Hindlimb muscle (tissue), 1 donor: Measurements from ENCODE around the gene LYRM4. TPM values are rescaled to one million over a fixed set of nuclear protein-coding genes. Genes with fewer than 3 reads are reported as not detected.

ENCODE experiments used
- DNase-seq: peaks from one replicate; pipeline ENCODE4 v3.0.0-alpha.2; 2013
- polyA plus RNA-seq: library from polyadenylated mRNA; unstranded; fragments of 120-200 nt; gene quantifications from one replicate; pipeline ENCODE4 v1.2.1, GENCODE V29; 2013; ENCODE audit not compliant: insufficient read length

The LYRM4 gene
- polyA plus RNA-seq, 1 donor, result 20.5 TPM

DNA sequence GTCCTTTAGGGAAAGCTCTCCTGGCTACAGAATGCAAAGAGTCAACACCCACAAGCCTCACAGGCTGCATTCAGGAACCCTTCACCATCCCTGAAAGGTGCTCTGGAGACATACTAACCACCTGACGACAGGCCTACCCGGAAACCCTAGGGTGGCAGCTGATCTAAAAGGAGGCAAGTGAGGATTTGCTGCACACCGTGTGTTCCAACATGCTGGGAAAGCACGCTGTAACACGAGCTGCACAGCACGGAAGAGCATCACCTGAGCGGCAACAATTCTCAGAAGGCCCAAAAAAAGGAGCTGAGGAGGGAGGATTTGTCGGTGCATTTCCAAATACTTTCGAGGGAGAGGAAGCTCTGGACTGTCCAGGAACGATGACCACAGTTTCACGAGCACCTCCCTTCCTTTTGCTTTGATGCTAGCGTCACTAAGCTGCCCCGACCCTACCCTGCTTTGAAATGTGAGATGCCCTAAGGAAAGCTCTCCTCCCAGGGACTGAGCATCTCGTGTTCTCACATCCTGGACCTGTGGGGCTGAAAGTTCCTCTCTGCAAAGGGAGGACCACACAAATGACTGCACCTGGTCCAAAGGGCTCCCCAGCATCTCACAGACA lies 88.6 kb downstream of the LYRM4 start:
- no peak for DNase-seq

DNA sequence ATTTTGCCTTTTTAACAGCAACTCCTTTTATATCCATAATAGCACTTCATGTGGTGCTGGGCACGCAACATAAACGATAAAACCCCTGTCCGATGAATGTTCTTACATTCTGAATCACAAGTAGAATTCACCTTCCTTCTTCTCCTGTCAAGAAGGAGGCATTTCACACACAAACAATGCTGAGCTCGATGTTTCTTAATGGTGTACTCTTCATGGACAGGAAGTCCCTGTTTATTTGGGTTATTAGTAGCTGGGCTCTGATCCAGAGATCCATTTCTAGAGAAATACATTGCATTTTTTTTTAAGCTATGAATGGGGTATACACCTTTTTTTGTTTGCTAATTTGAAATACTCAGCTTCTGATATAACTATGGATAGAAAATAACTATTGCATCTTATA lies 93.2 kb downstream of the LYRM4 start:
- DNase-seq, result no peak

DNA sequence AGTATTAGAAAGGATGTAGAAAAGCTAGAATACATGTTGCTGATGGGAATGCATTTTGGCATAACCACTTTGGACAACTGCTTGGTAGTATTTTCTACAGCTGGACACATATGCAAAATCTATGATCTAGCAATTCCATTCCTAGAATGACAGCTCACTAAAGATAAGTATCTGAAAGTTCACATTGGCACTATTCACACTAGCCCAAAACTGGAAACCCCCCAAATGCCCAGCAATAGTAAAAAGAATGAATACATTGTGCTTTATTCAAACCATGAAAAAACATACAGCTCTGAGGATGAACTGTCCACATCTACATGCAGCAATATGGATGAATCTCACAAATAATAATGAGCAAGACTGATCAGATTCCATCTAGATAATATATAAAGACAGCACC lies 96.7 kb downstream of the LYRM4 start:
- DNase-seq, result no peak

DNA sequence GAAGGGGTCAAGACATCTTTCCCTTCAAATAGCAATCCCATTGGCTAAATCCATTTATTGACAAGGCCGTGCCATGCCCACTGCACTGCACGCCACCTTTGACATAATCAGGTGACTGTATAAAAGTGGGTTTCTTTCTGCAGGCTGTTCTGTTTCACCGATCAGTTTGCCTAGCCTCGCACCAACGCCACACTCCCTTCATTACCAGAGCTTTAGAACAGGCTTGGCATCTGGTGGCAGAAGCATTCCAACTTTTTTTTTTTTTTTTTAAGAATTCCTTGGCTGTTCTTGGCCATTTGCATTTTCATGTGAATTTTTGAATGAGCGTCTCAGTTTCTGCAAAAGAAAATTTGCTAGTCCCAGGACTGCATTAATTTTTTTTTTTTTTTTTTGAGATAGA lies 97.5 kb downstream of the LYRM4 start:
- no peak for DNase-seq

DNA sequence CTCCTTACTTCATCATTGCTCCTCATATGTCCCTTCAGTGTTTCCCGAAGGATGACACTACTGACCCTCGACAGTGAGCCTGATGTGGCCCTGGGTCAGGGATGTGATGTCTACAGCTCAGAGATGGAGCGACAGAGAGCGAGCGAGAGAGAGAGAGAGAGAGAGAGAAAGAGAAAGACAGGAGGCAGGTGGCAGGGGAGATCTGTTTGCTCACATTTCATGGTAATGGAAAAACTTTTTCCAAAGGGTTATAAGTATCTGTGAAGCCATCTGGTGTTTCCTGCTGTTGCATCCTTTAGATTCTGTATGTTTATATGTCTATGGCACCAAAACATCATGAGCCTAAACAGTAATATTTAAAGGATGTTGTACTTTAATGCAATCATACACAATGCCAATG lies 98.4 kb downstream of the LYRM4 start:
- no peak for DNase-seq

DNA sequence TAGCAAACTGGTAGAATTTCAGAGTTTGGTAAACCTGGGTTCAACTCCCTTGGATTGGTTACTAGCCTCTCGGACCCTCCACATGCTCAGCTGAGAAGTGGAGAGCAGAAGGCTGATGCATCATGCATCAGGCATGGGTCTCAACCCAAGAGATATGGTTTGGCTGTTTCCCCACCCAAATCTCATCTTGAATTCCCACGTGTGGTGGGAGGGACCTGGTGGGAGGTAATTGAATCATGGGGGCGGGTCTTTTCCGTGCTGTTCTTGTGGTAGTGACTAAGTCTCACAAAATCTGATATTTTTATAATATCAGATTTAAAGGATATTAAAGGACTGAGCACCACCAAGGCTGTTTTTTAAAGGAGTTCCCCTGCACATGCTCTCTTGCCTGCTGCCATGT lies 100.5 kb downstream of the LYRM4 start:
- DNase-seq, result no peak

DNA sequence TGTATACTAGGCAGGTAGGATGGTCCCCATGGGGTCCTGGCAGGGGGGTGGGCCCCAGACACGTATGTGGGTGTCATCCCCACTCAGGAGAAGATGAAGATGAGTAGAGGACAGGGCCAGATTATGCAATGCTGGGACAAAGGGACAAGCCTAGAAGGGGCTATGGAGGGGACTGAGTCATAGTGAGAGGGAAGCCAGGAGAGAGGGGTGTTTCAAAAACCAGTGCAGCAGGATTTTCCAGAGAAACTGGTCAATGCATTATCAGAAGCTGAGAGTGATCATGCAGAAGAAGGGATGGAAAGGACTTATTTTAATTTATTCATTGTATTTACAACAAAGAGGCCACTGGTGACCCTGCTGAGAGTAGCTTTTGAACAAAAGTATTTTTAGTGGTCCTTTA lies 101.6 kb downstream of the LYRM4 start:
- DNase-seq, result no peak

DNA sequence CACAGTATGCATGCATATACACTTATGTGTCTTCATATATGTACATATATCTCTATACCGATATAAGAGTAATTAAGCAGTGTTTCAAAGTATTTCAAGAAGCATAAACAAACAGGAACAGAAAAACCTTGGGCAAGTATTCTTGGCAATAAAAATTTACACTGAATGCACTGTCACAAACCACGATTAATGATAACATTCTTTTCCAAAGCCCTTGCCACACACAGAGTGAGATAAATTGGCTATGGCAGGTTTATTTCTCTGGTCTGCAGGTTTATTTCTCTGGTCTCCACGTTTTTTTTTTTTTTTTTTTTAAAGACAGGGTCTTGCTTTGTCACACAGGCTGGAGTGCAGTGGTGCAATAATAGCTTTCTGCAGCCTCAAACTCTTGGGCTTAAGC lies 102.6 kb downstream of the LYRM4 start:
- no peak for DNase-seq

DNA sequence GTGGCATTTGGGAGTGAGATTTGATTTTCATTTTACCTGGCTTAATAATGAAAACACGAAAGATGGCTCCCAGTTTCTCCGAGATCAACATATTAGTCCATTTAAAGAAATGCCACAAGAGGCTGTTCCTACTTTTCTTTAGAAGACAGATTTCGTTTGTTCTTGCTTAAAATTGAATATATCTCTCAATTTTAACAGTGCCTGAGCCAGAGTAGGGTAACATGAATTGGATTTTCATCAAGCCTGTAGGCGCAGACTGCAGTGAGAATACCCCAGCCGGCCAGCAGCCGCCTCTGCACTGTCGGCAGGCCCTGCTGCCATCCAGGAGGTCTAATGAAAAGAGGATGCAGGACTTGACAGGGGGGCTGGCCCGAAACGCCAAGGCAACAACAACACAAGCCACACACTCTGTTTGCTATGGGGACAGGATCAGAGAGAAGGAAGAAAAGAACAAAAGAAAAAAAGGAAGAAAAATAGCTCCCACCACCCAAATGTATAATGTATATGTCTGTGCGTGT lies 103.1 kb downstream of the LYRM4 start:
- no peak for DNase-seq

DNA sequence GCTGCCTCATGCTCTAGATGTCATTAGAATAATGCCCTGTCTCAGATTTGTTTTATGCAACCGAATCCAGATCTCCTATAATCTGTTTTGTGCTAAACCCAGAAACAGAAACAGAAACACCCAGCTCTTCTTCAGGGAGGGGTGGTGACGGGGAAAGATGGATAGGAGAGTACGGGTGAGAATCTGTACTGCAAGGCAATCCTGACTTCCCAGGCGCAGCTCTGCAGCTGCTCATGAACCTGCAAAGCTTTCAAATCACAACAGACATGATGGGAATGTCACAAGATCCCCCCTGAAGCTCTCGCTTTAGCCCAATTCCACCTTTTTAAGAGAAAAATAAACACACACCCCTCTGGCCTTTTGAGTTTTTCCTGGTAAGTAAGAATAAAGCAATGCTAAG lies 104.1 kb downstream of the LYRM4 start:
- no peak for DNase-seq

DNA sequence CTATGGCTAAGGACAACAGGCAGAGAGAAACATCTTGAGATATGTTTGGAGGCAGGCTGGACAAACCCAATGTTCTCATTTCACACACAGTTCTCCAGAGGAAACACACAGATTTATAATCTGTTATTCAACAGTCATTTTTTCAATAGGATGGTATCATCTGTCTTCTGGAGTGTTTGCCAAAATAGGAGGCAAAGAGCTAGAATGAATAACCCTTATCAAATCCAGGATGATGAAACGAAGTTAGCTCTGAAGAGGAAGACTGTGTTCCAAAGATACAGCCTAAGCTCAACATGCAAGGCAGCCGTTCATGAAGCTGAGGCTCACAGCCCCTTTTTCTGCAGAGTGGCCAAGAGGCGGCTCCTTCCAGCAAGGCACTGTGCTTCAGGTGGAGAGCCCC lies 104.8 kb downstream of the LYRM4 start:
- no peak for DNase-seq

DNA sequence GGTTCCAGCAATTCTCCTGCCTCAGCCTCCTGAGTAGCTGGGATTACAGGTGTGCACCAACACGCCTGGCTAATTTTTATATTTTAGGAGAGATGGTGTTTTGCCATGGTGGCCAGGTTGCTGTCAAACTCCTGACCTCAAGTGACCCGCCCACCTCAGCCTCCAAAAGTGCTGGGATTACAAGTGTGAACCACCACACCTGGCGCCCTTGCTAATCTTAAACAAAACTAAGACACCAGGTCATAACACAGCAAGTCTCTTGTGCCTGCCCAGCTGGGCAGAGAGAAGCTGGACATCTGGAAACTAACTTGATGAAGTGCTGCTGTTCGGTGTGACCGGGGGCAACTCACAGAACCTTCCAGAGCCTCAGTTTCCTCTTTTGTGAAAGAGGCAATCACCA lies 107.6 kb downstream of the LYRM4 start:
- DNase-seq, result no peak

DNA sequence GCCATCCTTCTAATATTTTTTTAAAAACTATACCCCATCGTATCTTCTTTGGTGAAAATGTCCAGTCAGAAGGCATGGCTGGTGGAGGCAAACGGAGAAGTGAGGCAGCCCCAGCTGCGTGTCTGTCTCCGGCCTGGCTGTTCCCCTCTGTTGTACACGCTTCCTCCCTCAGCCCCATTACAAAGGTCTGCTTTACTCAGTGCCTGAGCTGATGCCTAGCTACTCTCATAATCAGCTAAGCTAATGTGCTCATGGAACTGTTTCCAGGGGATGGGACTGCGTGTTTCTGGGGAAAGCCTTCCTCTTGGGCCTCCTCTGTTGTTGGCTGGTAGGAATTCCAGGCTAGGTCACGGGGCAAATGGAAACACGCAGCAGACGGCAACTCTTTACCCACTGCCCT lies 108.3 kb downstream of the LYRM4 start:
- no peak for DNase-seq

DNA sequence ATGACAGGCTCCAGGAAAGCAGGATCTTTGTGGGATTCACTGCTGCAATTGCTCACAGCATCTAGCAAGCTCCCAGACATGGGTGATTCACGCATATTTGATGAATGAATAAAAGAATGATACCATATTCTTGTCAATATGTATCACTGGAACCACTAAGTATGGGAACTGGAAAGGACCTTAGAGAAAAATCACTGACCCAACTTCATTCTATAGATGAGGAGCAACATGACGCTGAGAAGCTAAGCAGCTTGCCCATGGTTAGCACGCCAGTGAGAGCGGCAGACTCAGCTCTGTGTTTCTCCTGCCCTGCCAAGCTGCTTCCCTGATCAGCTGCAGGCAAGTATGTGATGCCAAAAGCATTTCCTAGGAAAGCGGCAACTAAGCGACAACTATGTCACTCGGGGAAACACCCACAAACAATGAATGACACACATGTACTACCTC lies 108.8 kb downstream of the LYRM4 start:
- DNase-seq, result no peak

DNA sequence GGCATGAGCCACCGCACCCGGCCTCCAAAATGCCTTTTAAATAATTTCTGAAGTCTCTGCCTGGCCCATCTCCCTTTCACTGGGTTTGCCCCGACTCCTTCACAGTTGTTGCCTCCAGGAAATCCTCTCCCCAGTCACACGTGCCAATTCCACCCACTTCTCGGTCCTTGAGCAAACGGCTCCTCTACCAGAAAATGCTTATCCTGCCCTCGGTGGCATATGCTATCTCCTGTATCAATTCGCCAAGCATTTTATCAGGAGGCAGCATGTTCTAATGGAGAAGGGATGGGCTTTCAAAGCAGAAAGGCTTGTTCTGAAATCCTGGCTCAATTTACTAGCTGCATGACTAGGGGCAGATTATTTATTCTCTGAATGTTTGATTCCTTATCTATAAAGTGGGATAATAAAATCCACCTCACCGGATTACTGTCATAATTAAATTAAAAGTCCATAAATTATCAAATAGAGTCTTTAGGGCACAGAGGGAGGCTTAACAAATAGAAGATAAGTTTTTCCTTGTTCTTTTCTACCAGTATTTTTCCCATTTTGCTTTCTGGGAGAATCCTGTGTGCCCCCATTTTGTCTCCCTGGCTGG lies 109.3 kb downstream of the LYRM4 start:
- no peak for DNase-seq

DNA sequence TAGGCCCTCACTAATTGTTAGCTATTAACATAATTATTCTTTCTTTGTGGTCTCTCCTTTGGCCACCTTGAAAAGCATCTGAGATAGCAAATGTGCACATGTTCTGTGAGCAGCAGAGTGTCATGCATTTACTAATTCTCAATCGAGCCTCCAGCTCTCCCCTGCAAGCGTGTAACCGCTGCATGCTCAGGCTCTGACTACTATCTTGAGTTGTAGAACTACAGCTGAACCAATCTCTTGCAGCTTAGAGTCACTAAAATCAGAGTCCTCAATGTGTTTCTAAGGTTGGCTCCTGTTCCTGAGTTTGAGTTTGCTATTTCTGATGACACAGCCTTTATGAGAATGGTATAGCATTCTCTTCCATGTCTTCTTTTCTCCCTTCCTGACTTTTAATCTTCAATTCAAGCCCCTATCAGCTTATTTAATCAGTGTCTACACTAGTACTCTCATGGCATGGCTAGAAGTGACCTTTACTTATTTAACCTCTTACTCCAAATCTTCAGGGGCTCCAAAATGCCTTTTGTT lies 110.1 kb downstream of the LYRM4 start:
- no peak for DNase-seq

DNA sequence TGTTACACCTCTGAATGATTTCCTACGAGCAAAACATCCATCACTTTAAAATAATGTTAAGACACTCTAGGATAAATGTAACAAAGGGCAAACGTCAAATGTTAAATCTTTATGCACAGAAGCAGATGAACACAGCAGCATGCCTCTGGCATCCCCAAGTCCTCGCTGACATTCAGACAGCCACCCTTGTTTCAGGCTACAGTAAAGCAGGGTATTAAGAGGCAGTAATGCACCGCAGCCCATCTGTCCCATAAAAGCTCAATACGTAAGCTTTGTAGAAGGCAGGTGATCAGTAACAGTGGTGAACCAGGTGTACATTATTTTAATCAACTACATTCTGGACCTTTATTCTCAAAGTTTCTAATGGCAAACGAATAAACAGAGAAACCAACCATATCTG lies 110.9 kb downstream of the LYRM4 start:
- DNase-seq, result no peak

DNA sequence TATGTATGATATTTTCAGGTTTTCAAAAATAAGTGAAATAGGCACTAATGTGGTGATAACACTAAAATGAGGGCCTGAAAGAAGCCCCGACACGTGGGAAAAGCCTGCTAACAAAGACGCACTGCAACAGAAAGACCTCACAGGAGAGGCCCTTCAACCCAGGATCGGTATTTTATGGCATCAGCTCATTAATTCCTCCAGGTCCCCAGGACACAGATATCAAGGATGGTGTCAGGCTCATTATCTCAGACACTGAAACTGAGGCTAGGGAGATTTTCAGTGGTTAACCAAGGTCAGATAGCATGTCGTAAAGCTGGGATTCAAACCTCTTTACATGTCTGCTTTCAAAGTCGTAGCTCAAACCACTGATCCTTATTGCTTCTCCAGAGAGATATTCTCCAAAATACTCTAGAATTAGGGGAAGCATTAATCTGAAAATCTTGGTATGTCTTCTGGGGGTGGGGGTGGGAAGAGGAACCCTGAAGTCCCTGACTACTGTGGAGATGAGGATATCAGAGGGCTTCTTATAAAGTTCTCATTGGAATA lies 111.5 kb downstream of the LYRM4 start:
- no peak for DNase-seq

DNA sequence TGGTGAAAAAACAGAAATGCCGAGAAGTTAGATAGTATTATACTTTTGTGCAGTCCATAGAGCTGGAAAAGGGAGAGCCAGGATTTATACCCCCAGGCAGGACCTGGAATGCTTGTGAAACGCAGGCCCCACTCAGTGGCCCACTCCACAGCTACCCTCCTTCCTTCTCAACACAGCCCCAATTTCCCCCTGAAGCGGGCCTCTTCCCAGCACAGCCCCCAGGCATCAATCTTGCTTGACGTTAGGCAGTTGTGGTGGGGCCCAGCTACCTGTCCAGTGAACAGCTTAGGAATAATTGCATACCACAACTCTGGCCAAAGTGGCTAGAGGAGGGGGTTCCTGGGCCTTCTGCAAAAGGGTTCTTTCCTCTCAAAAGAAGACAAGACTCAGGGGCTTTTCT lies 114.4 kb downstream of the LYRM4 start:
- DNase-seq, result no peak

DNA sequence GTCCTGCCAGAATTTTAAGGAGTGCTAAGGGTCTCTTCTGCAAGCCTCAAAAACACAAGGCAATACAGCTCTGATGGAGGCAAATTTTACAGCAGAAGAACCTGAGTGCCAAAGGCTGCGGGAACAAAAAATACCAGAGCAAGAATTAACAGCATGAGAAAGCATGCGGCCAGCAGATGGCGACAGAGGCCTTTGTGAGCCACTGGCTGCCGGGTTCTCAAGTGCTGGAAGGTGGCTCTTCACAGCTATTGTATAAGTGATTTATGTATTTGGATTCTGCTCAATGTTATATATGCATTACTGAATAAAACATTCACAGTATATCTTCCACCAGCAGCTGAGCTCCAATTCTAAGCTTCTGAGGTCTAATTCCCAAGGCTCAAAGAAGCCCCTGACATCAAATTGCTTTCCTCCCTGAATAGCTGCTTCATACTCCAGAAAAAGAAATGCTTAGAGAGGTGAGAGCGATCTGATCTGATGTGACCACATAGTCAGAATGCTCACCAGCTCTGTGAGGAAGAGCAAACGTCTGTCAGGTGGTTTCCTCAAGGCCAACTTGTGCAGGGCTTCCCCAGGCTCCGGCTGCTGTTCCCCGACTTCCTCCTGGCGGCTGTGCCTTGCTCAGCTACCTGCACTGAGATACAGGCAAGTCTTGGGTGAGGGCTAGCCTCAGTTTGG lies 117.0 kb downstream of the LYRM4 start:
- peak; percentile 87 for DNase-seq

DNA sequence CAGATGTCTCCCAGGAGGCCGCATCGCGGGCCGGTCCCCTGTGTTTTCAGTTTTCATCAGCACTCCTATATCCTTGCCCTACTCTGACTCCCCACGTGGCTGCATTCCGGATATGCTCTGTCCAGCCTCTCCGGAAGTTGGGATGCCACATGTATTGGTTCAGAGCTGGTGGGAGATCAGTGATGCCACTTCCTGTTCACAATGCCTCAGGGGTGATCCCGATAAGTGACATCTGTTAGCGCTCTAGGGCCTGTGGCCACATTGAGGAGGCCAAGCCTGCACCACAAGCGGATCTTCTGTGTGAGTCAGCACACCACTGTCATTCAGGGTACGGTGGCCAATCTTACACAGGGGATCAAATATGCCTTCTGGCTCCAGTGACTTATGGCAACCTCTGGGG lies 117.8 kb downstream of the LYRM4 start:
- DNase-seq, result no peak

DNA sequence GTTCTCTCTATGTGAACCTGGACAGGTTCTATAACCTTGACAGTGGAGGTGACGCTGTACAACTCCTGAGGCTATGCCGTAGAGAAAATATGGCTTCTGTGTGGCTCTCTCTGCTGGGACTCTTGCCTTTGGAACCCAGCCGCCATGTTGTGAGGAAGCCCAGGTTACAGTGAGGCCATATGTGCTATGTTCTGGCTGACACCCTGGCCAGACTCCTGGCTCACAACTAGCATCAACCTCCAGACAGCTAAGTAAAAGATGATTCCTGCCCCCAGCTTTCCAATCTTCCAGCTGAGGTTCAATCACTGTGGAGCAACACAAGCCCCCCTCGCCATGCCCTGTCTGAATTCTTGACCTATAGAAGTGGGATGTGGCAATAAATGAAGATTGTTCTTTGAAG lies 118.6 kb downstream of the LYRM4 start:
- DNase-seq, result no peak

DNA sequence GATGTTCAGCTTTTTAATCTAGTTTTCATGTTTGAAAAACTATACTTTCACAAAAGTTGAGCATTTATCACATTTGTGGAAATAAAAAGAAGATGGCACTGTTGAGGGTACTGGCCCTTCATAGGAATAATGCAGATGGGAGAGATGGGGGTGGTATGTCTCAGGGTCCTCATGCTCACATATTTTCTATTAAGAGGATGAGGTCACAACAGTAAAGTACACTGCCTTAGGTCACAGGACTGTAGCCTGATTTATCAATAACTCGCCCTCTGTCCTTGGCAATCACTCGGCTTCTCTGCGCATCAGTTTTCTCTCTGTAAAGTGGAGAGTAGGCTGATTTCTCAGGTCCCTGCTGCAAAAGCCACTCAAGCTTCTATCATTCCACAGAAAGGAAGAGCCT lies 119.7 kb downstream of the LYRM4 start:
- no peak for DNase-seq
